GM19193 (cell line): ENCODE data around the gene SSBP2.

Experiments used
- POLR2A ChIP-seq: IDR thresholded peaks from 4 replicates; pipeline ENCODE4 v1.6.1; 2011; ENCODE audit not compliant: insufficient read depth, insufficient read length; ENCODE audit errors: extremely low read depth

Gene SSBP2

DNA sequence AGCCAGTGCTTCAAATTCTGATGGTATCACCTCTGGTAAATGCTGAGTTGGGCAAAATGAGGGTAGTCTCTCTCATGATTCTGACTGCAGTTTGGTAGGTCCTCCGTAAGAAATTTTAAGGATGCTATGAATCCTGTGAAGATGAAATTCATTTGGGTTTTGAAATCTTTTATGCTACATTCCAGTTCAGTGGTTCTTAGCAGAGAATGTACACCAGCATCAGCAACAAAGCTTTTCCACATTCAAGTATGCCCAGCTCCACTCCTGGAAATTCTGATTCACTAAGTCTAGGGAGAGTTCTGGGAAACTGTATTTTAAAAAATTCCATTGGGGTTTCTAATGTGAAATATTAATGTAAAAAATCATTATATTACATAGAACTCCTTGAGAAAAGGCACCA, 323.3 kb downstream of the SSBP2 start:
- TF ChIP-seq POLR2A: no peak

DNA sequence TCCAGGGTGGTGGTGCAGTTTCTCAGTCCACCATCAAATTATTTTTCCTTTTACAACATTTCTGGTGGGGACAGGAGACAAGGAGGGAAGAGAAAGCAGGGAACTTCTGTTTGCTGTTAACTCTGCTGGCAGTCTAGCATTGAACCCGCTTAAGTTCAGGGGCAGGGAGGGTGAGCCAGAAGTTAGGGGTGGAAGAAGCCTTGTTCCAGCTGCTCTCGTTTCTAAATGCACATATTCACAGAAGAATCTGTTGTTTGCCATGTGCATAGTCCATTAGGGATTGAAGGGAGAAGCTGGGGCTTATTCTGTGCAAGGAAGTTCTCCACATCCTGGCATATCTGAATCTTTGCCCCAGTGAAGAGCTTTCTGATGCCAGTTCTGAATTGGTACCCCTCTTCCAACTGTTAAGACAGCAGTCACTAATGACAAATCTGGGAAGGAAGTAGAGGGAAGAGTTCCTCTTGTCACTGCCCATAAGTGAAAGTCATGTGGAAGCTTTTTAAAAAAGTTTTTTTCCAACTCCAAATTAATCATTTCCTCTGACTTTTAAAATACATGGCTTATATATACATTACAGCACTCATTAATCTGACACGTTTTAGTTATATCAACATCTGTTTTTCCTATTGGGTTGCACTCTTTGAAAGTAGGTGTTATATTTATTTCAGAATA, 324.4 kb downstream of the SSBP2 start:
- TF ChIP-seq POLR2A: no peak

DNA sequence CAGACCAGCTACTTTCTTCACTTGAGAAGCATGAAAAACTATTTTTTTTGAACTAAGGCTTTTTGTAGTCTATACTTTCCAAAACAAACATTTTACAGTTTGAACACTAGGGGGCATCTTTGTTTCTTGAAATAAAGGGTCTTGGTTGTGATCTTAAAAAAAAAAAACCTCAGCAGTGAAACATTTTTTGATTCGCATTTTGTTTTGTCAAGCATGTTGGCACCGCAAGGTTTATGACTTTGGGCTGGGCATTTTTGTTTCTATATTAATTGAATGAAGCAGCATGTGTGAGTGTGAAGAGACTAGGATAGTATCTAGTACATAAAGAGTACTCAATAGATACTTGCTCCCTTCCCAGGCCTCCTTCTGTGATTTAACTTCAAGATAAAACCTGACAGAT, 325.3 kb downstream of the SSBP2 start:
- TF ChIP-seq POLR2A: no peak

DNA sequence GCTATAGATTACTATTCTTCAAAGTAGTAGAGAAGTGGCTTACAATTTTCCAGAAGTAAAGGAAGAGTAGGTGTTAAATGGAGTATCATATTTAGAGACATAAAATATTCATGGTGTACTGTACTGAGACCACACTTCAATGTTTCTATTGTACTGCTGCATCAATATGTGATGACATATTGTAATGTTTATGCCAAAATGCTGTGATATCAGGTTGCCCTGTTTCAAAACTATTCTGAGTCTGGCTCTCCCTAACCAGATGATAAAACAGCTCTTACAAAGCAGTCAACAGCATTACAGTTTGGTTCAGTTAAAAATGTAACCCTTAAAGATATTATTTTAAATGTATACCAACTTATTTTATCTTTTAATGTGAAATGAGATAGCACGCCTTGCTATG, 326.2 kb downstream of the SSBP2 start:
- TF ChIP-seq POLR2A: no peak

DNA sequence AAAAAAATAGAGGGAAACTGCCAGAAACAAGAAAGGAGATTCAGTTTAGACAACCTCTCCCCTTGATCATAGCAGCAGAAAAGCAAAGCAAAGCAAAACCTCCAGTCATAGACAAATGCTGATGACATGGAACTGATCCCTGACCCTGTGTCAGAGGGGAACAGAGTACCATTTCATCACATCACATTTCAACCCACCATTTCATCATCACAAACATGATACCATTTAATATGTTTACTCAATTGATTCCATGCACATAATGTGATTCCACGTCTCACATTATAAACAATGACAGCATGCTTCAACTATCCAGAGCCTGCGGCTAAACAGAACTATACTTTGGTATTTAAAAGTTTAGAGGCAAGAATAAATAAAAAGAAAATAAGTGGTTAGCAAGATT, 328.2 kb downstream of the SSBP2 start:
- TF ChIP-seq POLR2A: no peak

DNA sequence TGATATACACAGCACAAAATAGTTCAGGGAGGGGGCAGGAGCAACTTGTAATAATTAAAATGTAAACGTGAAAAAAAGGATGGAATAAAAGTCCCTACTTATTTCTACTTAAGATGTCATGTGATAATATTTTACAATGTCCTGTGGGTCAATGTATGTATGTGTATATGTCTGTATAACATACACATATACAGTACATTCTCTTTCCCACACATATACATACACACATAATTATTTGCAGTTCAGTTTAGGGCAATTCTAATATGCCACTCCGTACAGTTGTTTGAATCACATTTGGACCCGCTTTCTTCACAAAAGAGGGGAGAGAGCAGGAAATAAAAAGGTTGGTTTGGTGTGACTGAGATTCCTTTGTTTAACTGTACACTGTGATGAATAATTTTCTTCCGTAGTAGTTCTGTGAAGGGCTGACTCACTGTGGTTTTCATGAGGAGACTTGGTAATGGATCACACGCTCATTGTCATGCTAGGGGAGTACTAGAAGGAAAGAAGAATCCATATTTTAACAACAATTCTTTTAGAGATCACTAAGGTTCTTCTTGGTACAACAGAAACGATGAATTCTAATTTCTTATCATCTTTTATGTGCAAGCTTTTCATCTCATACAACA, 330.7 kb downstream of the SSBP2 start:
- no peak for TF ChIP-seq POLR2A

DNA sequence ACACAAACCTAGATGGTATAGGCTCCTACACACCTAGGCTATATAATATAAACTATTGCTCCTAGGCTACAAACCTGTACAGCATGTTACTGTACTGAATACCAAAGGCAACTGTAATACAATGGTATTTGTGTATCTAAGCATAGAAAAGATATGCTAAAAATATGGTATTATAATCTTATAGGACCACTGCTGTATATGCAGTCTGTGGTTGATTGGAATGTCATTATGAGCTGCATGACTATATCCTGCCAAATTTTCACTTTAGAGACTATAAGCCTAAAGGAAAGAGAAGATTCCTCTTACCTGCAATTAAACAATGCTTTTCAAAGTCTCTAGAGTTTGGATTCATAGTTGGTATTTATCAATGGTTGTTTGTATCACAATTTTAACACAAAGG, 332.3 kb downstream of the SSBP2 start:
- TF ChIP-seq POLR2A: no peak

DNA sequence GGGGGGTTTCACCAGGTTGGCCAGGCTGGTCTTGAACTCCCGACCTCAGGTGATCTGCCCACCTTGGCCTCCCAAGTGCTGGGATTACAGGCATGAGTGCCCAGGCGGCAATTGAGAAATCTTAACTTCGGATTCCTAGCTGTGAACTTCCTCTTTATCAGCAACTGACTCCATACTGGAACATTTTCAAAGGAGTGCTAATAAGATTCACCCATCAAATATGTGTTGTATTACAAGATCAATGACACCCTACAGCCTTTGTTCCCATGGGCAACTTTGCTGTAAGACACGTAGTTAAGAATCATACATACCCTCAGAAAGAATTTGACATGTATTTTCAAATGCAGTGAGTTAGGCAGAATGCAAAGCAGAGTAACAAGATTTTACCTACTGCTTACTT, 333.8 kb downstream of the SSBP2 start:
- TF ChIP-seq POLR2A: no peak

DNA sequence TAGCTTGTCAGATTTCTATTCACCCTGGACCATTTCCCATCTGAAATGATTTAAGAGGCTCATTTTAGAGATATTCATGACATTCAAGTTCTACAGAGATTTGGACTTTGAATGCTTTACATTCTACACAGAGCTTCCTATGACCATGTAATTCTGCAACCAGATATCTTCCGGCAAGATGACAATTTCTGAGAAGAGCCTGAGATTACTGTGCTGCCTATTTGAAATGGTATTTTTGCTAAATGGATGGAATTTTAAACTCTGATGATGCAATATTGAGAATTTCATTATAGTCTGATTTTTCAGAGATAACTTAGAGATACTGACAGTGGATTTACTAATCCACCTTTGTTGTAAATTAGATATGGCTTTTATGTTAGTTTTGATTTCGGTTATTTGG, 341.0 kb downstream of the SSBP2 start:
- TF ChIP-seq POLR2A: no peak

DNA sequence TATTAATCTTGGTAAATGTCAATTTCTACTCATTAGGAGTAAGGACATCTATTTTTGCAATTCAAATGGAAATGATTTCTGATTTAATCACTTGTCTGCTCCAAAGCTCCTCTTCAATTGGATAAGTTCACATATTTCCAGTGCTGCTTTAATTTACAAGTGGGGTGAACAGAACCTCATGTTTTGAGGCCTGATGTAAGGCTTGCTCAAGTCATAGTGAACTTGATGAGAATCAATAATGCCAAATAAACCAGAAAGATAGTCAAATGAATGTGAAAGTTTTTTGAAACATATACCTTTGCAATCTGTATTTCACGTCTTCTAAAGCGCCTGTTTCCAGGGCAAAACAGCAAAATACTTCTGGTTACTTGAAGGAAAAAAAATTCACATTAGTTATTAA, 341.5 kb downstream of the SSBP2 start:
- no peak for TF ChIP-seq POLR2A

DNA sequence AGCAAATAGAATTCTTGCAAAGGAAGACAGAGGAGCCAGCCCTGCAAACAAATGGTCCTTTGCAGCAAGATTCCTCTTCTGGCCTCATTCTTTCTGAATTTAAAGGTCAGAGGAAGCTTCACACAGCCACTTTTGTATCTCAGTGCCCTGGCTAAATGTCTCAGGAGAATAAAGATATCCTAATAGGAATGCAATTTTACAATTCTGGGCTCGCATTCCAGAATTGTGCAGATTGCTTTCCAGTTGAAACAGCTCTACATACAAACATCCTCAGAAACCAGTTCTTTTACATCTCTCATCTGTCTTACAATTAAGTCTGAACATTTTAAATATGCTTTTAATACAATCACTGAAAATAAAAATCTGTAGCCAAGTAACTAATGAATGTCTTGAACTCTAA, 342.4 kb downstream of the SSBP2 start:
- TF ChIP-seq POLR2A: no peak

DNA sequence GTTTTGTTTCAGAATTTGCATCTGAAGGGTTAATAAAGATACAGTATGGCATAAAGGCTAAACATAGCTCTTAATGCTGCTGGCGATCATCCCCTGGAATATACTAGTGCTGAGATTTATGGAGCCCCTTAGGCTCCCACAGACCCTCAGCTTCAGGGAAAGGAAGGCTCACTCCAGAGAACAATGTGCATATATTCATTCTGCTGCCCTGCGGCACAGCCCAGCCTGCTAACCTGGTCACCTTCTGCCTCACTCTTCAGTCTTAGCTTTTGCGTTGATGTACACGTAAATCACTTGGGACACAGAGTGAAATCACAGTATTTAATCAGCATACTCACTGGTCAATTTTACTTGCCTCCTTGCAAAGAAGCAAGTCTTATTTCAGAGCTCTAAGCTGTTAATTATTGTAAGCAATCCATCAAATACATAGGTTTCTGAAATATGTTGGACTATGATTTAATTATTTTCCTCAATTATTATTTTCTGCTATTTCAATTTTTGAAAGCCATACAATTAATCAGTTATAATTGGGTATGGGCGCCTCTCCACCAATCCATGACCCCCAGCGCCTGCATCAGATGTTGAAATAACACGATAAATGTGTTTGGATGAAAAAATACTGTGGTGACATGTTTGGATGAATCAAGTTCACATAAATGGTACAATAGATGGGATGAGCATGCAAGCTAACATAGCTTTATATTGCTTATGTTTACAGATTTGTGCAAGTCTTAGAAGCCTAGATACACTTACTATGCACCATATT, 345.6 kb downstream of the SSBP2 start:
- TF ChIP-seq POLR2A: no peak

DNA sequence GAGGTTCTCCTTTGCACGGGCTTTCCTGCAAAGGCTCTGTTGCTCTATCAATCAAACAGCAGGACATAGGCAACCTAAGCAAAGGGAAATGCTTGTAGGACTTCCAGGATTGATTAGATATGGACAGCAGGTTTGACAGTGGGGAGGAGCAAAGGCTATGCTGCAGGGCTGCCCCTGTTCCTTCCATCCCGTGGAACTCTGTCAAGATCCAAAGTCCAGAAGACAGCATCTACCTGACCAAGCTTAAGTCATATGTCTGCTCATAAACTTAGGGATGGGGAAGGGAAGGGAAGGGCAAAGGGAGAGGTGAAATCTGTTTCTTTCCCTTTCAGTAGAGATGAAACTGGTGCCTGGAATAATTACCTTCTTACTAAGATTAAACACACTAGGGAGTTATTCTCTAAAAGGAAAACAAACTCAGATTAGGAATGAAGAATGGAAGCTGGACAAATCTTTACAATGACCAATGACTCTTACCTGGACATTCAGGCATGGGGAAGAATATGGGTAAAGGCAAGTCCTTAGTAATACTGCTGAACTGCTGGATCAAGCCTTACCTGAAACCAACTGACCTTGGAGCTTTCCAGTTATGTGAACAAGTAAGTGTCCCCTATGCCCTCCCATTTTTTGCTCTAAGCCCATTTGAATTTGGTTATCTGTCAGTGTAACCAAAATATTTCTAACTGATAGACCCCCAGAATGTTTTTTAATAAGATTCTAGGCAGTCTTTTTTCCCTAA, 348.5 kb downstream of the SSBP2 start:
- TF ChIP-seq POLR2A: no peak

DNA sequence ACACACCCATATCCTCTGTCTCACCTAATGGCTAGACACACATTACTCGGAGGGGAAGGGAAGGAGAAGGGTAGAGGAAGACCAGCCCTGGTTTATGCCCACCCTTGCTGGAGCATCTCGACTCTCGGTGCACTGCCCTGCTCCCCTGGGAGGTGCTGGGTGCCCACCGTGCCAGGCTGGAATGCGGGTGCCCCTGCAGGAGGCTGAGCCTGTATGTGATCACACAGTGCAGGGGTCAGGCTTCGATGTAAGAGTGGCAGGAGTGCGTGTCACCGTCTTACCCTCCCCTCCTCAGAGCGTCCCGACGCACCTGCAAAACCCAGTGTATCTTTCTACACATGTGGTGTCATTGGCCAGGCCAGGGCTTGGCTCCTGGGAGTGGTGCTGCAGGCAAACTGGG, 349.6 kb downstream of the SSBP2 start:
- TF ChIP-seq POLR2A: no peak

DNA sequence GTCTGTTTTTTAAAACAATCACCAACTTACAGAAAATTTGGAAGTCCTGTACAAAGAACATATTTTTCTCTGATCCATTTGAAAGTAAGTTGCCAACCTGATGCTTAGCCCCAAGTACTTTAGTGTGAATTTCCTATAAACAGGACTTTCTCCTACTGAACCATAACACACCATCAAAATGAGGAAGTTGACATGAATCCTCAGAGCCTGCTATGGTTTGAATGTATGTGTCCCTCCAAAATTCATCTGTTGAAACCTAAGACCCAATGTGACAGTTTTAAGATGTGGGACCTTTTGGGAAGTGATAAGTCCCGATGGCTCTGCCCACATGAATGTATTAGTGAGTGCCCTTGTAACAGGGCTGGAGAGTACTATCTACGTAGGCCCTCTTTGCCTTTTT, 350.5 kb downstream of the SSBP2 start:
- TF ChIP-seq POLR2A: no peak
